GM12875 (cell line): ENCODE measurements around the gene FIS1.
"Not testable (repeated sequence)": the region's sequence is repeated elsewhere in the genome, so short reads cannot be mapped to it uniquely, and the experiment has no call there.

Experiments used
- H3K4me3 ChIP-seq: one replicate; pipeline ENCODE4 v1.5.1; 2011; ENCODE audit warnings: low read depth, low read length, control low read depth
- CTCF ChIP-seq: IDR thresholded peaks from 2 replicates; pipeline ENCODE4 v1.5.1; 2011; ENCODE audit warnings: low read depth, mild to moderate bottlenecking, control low read depth, inconsistent platforms, low read length, moderate library complexity, borderline replicate concordance; ENCODE audit not compliant: insufficient read depth

FIS1 gene

GRCh38 chr7:101205901-101206664 is 38.8 kb downstream of the FIS1 start:
- H3K4me3 ChIP-seq, result no peak overlapping the region
- no peak for TF ChIP-seq CTCF

- H3K4me3 ChIP-seq, result not testable (repeated sequence)
Observed at GRCh38 chr7:101203740-101204738, 40.8 kb downstream of the FIS1 start.

- TF ChIP-seq CTCF, result no peak
- H3K4me3 ChIP-seq, result no peak overlapping the region
Observed at GRCh38 chr7:101202603-101202918, 42.3 kb downstream of the FIS1 start.

GRCh38 chr7:101201695-101202602 is 42.9 kb downstream of the FIS1 start:
- H3K4me3 ChIP-seq, result no peak overlapping the region
- no peak for TF ChIP-seq CTCF

- no peak within 1 kb of the TSS for H3K4me3 ChIP-seq
- TF ChIP-seq CTCF, result no peak
Observed at GRCh38 chr7:101200862-101201599, 43.9 kb downstream of the FIS1 start, which contains the start of gene MOGAT3. MOGAT3 (minus strand) TSS chr7:101201036; CDS start chr7:101200854, 182 bp downstream.

GRCh38 chr7:101200504-101200861 is 44.4 kb downstream of the FIS1 start:
- no peak for TF ChIP-seq CTCF
- no peak overlapping the region for H3K4me3 ChIP-seq

- not testable (repeated sequence) for H3K4me3 ChIP-seq
Observed at GRCh38 chr7:101199522-101199921, 45.4 kb downstream of the FIS1 start.
